SK-N-MC (cell line): ENCODE data around the gene CLEC5A.

ENCODE experiments used
- EZH2 ChIP-seq: fragments of 200-600 bp; sonication (generic); IDR thresholded peaks from one replicate; pipeline ENCODE4 v1.6.1; 2017; ENCODE audit warnings: antibody characterized with exemption
- POLR2AphosphoS5 ChIP-seq: IDR thresholded peaks from 2 replicates; pipeline ENCODE4 v1.6.1; 2012; ENCODE audit warnings: mild to moderate bottlenecking, low read depth, low read length, borderline replicate concordance

- no peak for TF ChIP-seq POLR2AphosphoS5
- TF ChIP-seq EZH2: no peak
Measured at GRCh38 chr7:141990011-141990725, 43.4 kb upstream of the CLEC5A start.
